GM18498 (cell line): Measurements from ENCODE around the gene RENBP.

ENCODE experiments used
- ATAC-seq: cut with Tn5 transposase; IDR thresholded peaks from one replicate; pipeline ENCODE4 v1.9.1; 2021; ENCODE audit warnings: mild to moderate bottlenecking, moderate library complexity; ENCODE audit not compliant: unreplicated experiment

RENBP gene

DNA sequence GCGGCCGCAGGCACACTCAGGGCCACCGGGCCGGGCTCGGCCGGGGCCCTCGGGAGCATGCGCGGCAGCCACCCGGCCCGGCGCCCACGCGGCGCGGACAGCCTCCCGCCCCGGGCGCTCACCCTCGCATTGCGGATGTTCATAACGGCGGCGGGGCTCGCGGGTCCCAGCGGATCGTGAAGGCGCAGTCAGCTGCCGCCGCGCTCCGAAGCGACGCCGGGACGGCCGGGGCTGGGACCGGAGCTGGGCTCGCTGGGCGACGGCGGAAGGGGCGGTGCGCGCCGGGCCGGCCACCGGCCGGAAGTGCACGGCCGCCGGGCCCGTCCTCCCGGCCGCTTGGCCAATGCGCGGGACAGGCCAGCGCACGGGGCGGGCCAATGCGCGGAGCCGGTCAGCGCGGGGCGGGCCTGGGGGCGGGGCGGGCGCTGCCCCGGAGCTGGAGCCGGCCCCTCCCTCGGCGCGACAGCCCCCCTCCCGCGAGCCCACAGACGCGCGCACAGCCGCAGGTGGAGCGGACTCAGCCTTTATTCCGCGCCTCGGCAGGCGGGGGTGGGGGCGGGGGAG lies 9.6 kb downstream of the RENBP start, which contains the start of gene NAA10:
NAA10 (minus strand) TSS at position 276 of the 564 bp plus-strand sequence; CDS start at position 143, 133 bp downstream.
- ATAC-seq = peak; percentile 85

DNA sequence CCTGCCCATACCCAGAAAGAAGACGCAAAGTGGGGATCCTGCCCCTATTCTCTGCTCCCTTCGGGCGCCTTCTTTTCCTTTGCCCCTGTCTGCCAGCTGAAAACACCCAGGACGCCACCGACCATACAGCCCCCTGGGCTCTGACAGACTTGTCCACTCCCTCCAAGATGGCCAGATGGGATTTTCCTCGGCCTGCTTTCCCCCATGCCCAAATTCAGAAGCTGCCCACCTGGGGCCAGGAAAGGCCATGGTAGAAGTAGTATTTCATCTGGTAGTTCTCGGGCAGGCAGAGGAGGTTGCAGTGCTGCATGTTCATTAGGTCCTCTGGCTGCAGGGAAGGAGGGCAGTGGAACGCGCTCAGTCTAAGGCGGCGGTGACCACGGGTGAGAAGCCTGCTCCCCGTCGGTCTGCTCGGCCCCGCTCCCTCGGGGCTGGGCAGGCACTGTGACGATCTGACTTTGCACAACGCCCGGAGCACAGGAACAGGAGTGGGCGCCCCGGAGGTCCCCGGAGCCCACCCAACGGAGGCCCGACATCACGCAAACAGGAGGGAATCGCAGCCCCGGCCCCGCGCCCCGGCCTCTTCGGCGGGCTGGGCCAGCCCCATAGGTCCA lies 10.2 kb downstream of the RENBP start:
- peak; percentile 24 for ATAC-seq

DNA sequence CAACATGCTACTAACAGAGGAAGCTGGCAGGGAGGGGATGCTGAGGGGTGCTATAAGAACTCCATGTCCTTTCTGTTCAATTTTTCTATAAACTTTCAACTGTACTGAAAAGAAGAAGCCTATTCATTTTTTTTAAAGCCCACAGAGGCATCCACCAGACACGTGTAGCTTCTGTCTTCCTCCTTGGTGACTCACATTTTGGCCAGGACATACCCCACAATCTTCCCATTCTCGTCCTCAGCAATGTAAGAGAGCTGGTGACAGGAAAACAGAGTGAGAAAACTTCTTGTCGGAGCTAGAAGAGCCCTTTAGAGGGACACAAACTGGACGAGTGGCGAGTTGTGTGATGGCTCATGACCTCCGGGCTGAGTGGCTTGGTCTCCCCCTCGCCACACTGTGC lies 10.7 kb downstream of the RENBP start:
- ATAC-seq = no peak

DNA sequence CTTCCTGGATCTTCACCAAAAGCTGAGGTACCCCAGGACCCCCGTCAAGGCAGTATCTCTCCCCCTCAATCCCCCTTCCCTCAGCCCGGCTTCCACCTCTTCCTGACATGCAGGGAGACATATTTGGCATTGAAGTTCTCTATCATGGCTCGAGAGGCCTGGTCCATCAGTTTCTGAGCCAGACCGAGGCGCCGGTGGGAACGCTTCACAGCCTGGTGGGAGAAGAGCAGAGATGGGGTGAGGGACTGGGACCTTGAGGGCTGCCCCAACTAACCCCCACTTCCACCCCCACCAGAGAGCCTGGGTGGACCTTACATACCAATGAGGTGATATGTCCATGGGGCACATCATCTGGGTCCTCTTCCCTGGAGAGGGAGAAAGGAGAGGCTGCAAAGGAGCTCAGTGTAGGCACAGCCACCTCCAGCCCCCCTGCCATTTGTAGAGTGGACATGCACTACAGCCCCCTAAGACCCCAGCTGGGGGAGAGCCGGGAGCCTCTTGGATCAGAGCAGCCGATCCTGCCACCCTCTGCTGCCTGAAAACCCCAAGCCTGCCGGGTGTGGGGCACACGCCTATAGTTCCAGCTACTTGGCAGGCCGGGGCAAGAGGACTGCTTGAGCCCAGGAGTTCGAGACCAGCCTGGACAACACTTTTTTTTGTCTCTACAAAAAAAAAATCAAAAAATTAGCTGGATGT lies 12.1 kb downstream of the RENBP start:
- no peak for ATAC-seq

DNA sequence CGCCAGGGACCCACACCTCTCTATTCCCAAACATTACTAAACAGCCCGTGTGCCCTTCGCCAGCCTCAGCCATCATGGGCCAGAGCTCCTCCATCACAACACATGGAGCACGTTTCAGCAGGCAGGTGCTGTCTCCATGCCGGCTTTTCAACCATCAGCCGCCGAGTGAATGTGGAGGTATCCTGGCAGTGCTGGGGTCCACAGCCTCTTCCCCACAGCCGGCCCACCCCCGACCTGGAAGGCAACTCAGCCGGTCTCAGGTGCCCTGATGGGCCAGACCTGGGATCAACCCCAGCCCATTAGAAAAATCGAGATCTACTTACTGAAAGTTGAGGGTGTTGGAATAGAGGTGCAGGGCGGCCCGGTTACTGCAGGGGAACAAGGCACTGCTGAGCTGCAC lies 12.7 kb downstream of the RENBP start:
- no peak for ATAC-seq

DNA sequence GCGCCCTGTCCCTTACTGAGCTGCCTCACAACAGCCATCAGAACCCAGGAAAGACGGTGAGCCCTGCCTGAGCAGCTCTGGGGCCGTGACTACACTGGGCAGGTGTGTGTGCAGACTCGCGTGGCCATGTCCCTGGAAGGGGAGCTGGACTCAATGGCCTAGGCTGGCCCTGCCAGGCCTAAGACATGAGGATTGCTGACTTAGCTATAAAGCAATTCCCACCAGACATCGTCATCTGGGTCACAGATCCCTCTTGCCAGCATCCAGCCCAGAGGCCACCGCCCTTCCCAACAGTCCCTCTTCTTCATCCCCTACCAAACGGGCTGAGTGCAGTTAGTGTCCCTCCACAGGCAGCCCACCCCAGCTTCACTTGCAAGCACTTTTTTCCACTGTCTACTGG lies 13.3 kb downstream of the RENBP start:
- no peak for ATAC-seq

DNA sequence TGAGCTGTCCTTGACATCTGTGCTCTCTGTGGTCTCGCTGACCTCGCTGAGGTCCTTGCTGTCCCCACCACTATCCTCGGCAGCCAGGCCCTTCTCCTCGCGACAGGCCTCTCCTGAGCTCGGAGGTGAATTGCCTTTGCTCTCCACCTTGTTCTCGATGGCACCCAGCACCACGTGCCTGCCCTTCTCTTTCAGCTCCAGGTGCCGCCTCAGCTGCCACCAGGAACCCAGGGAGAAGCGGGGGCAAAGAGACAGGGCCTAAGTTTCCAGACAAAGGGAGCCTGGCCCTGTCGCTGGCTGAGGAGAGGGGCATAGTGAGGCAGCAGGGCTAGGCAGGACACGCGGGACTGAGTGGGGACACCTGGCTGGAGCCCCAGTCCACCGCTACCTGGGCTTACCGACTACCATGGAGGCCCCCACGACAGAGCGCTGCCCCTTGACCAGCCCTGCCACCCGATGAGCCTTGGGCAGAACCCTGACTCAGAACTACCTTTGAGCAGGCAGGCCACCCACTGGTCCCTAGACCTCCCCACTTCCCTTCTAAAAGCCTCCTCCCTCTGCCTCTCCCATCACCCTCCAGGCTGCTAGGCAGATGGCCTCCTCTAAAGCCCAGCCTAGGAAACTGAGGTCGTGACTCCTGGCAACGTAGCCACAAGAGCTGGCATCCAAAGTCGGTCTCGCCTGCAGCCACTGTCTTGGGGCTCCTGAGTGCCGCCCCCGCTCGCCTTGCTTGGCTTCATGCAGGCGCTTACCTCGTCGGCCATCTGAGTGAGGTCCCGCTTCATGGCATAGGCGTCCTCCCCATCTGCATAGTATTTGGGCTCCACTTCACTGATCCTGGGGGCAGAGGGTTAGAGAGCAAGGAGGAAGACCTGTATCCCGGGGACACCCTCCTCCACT lies 14.2 kb downstream of the RENBP start:
- ATAC-seq = no peak

DNA sequence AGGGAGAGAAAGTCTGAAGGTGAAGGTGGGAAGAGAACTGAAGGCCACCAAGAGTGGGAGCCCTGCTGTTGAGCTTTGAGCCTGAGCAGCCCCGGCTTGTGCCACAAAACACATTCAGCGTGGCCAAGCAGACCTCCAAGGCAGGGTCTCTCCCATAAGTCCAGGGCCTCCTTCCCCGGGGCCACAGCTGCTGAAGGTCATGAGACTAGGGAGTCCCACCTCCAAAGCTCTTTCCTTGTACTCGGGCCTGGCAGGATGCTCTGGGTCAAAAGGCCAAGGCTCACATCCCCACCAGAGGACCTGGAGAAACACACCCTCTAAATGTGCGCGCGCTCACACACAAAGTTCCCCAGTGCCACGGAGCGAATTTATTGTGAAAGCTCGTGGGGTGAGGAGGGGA lies 14.9 kb downstream of the RENBP start:
- no peak for ATAC-seq

DNA sequence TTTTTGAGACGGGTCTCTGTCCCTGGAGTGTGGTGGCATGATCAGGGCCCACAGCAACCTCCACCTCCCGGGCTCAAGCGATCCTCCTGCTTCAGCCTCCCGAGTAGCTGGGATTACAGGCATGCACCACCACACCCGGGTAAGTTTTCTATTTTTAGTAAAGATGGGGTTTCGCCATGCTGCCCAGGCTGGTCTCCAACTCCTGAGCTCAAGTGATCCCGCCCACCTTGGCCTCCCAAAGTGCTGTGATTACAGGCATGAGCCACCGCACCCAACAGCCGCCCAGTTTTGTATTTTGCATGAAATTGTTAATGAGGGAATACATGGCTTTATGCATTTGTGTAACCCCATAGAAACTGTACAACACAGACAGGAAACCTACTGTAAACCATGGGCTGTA lies 15.6 kb downstream of the RENBP start:
- ATAC-seq = no peak

DNA sequence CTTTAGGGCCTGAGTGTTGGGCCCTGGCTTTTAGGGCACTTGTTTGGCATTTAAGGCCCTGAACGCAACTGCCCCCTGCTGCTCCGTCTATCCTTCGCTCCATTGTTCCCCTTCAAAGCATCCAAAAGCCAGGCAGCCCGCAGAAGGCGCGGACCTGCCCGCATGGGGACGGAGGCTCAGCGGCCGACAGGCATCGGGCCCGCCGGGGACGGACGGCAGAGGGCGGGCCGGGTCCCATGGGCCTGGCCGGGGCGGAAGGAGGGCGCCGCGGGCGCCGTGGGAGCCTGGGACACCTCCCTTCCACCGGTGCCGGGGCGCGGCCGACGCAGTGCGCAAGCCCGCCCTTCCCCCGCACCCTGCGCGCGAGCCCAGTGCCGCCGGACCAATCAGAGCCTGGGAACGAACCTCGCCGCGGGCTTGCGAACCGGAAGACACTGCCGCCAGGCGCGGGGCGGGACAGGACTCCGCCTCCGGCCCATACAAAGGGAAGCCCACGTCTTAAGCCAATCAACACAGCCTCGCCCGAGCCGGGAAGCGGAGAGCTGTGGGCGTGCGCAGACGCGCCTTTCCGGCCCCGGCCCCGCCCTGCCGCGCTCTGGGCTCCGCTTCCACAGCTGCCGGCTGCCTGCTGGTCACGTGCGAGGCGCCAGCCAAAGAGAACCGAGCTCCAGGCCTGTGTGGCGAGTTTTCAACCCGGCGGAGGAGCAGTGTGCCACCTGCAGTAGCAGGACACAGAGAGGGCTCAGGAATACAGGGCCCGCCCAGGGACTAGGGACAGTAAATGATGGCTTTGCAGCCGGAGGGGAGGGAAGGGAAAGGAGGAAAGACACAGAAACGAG lies 16.3 kb downstream of the RENBP start:
- ATAC-seq = peak; percentile 75

DNA sequence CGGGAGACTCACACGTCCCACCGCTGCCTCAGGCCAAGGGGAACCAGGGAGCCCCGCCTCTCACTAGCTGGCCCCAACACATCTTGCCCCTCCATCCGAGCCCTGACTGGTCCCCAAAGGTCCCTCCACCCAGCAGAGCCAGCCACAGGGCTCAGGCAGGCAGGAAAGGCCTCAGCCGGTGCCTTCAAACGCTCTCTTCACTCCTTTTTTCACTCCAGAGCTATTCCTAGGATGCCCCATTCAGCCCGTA lies 16.8 kb downstream of the RENBP start:
- no peak for ATAC-seq

DNA sequence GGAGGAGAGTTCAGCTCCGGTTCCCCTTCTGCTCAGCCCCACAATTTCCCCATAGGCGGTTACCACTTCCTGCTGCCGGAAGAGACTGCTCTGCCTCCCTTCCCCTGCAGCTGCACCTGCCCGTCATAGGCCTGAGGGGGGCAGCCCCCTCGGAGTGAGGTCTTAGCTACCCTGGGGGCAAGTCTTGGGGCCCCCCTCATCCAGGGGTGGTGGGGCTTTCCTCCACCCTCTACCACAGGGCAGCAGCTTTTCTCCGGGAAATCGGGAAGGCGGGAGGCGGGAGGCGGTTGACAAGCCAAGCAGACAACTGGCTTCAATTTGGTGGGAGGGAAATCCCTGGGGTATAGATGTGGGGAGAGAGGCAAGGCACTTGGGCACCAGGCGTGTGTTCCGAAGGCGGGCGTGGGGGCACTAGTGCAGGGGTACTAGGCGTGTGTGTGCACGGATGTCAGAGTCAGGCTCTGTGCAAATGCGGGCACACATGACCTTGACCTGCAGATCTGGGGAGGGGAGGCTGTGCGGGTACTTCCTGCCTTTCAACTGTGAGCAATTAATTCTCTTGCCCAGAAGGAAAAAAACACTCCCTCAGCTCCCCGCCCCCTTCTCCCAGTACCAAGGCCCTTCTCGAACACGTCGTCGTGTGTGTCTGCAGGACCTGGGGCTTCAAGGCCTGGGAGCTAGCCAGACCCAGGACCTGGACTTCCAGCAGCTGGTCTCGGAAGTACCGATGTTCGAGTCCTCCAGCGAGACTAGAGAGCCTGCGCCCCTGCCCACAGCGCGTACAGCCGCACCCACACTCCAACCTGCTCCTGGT lies 17.4 kb downstream of the RENBP start:
- ATAC-seq = peak; percentile 27

DNA sequence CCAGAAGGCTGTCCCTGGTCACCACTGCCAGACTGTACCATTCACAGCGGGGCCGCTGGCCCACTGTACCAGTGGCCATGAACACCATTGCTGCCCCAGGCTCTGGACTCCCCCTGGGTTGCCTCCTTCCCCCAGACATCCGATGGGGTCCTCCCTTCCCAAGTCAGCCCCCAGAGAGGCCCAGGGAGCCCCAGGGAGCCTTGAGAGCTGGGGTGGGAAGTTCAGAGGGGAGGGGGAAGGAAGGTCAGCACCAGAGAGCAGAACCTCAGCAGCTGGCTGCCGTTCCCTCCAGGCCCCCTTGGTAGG lies 17.9 kb downstream of the RENBP start:
- no peak for ATAC-seq

DNA sequence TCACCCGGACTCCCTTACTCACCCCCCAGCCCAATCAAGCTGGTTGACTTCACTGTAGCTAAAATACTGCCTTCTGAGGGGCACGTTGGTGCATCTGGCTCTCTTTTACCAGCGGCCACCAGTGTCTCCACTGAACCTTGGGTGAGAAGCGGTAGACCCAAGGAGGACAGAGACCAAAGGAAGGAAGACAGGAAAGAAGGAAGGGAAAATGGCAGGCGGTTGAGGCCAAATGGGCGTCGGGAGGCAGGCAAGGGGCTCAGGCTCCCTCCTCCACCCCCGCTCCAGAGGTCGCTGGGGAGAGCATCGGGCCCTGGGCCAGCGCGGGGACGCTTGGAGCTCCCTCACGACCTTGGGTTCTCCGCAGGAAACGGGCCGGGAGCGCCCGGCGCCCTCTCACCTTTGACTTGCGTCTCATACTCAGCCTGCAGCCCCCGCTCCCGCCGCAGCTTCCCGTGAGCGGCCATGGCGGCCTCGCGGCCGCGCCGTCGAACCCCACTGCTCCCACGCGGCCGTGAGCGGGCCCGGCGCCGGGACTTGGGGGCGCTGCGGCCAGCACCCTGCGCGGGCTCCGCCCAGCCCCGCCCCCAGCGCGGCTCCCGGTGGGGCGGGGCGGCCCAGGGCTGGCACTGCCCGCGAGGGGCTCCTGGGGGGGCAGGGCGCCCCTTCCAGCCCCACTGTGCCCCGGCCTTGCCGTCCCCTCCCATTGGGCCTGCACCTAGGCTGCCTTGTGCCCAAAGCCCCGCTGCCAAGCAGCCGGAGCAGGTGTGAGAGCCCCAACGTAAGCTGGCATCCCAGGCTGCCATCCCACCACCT lies 18.5 kb downstream of the RENBP start, which contains the start of gene ARHGAP4:
ARHGAP4 (minus strand) TSS at position 526 of the 813 bp plus-strand sequence; CDS start at position 464, 62 bp downstream.
- peak; percentile 18 for ATAC-seq

DNA sequence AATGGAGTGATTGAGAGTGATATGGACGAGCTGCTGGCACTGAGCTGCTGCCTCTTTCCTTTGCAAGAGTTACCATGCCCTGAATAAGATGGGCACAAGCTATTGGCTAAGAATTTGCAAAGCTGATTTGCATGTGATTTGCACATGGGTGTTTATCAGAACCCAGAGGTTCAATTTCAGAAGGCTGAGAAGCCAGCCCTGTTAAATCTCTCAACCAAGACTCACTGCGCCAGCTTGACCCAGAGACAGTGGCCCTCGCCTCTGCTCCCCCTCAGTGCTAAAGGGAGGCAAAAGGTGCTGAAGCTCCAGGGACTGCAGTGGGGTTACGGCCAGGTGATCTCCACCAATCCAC lies 19.1 kb downstream of the RENBP start:
- ATAC-seq = no peak

DNA sequence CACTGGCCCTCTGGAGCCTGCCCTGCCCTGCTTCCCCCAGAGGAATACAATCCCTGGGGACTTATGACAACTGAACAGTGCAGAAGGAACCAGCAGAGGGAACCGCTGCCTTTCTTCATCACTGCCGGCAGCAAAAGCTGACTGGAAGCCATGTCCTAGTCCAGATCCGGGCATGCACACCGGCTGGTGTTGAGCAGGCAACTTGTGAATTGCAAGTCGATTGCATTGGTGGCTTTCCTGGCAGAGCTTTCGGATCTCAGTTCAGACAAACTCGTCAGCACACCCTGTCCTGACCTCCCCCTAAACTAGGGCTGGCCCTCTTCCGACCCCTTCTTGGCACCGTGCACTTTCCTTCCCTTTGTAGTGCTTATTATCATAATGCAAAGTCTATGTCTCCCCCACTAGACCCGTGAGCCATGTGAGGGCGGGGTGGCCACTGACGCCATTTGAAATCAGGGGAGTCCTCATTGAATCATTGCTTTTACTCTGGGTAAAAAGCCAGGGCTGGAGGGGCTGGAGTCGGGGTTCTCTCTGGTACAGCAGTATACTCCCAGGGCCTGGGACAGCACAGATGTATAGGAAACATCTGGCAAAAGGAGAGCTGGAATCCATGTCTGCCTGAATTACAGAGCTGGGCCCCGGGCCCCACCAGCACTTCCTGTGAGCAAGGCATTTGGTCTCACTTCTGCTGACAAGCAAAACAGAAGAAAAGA lies 20.1 kb downstream of the RENBP start:
- no peak for ATAC-seq

DNA sequence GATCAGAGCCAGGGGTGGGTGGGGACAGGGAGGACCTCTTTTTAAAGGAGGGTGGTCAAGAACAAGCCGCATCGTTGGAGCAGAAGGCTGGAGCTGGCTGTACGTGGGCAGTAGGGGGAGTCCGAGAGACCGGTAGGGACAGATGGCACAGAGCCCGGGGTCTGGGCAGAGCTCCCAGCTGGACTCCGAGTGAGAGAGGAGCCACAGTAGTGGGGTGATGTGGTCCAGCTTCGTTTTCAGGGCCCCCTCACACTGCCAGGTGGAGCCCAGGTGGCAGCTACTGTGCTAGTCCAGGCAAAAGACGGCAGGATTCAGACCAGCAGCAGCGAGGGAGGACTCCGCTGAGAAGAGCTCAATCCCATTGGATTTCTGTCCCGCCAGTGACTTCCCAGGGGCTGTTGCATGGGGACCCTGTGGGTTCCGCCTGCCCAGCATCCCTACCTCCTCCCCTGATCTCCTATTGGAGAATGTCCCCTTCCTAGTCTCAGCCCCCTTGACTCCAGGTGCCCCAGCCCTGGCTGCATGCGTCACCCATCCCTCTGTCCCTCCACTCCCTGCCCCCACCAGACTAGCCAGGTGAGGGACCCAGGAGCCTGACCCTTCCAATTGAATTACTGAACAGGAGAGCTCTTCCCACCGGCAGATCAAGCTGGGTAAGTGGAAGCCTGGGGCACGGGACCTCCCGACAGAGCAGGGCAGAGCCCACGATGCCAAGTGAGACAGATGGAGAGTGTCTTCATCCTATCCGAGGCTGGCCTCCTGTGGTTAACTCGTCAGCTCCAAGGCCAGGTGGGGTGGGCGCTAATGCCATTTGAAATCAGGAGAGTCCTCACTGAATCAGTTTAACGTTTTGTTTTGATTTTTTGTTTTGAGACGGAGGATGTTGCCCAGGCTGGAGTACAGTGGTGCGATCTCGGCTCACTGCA lies 21.2 kb downstream of the RENBP start:
- ATAC-seq = no peak
